Smooth muscle cell (in vitro differentiated cells): ENCODE data around the gene WNT7A. TPM values are rescaled to one million over a fixed set of nuclear protein-coding genes. Genes with fewer than 3 reads are reported as not detected.

Source experiments
- DNase-seq: peaks from one replicate; lab custom pipeline; 2025; ENCODE audit not compliant: unreplicated experiment; lab: John Stamatoyannopoulos, UW
- H2AFZ ChIP-seq: fragments of 200-600 bp; sonication (generic); 2 replicates; pipeline ENCODE4 v1.6.0; 2016; ENCODE audit warnings: antibody characterized with exemption, low read depth, mild to moderate bottlenecking
- H3F3A ChIP-seq: fragments of 200-600 bp; sonication (generic); 2 replicates; pipeline ENCODE4 v1.6.0; 2017; ENCODE audit warnings: antibody characterized with exemption, low read depth
- H3K27ac ChIP-seq: fragments of 200-600 bp; sonication (generic); 2 replicates; pipeline ENCODE4 v1.5.1; 2016; ENCODE audit warnings: low read depth, mild to moderate bottlenecking
- H3K27me3 ChIP-seq: fragments of 200-600 bp; sonication (generic); 2 replicates; pipeline ENCODE4 v1.6.1; 2016; ENCODE audit warnings: low read depth, mild to moderate bottlenecking
- H3K36me3 ChIP-seq: fragments of 200-600 bp; sonication (generic); 2 replicates; pipeline ENCODE4 v1.5.1; 2016; ENCODE audit warnings: low read depth
- H3K4me1 ChIP-seq: fragments of 200-600 bp; sonication (generic); 2 replicates; pipeline ENCODE4 v1.5.1; 2016; ENCODE audit warnings: low read depth
- H3K4me2 ChIP-seq: fragments of 200-600 bp; sonication (generic); 2 replicates; pipeline ENCODE4 v1.6.0; 2016; ENCODE audit warnings: mild to moderate bottlenecking
- H3K4me3 ChIP-seq: fragments of 200-600 bp; sonication (generic); 2 replicates; pipeline ENCODE4 v1.5.1; 2016; ENCODE audit warnings: mild to moderate bottlenecking
- H3K79me2 ChIP-seq: fragments of 200-600 bp; sonication (generic); 2 replicates; pipeline ENCODE4 v1.6.0; 2016; ENCODE audit warnings: low read depth, mild to moderate bottlenecking
- H3K9ac ChIP-seq: fragments of 200-600 bp; sonication (generic); 2 replicates; pipeline ENCODE4 v1.6.0; 2016; ENCODE audit warnings: low read depth
- H3K9me3 ChIP-seq: fragments of 200-600 bp; sonication (generic); replicated peaks from 2 replicates; pipeline ENCODE4 v1.5.1; 2016; ENCODE audit warnings: low read depth
- H4K20me1 ChIP-seq: fragments of 200-600 bp; sonication (generic); 2 replicates; pipeline ENCODE4 v1.6.0; 2016; ENCODE audit warnings: low read depth
- CTCF ChIP-seq: fragments of 200-600 bp; sonication (generic); IDR thresholded peaks from 2 replicates; pipeline ENCODE4 v1.5.1; 2017; ENCODE audit warnings: borderline replicate concordance, mild to moderate bottlenecking, antibody characterized with exemption; ENCODE audit not compliant: insufficient read depth, poor library complexity, severe bottlenecking
- WGBS: methylation state at CpG from one replicate; pipeline ENCODE4 v1.1.7; 2016; ENCODE audit warnings: low lambda C conversion rate; 5-methylcytosine and 5-hydroxymethylcytosine counted together
- polyA plus RNA-seq: library from polyadenylated mRNA; unstranded; fragments of >200 nt; fragmentation: Nextera tagmentation; extraction: Ambion mirVana; gene quantifications from 2 replicates; pipeline ENCODE4 v1.2.1, GENCODE V29; 2016
- total RNA-seq: library from RNA; depleted of rRNA; stranded (reverse); fragments of >200 nt; gene quantifications from 2 replicates; pipeline ENCODE4 v1.2.3, GENCODE V29; 2014

WNT7A gene
- total and polyA plus RNA-seq, 2 experiments from 2014 or later: 0.18 to 0.24 TPM

- peaks cover 2% of the 10 kb centered on the region for H3K27me3 ChIP-seq
- H3K79me2 ChIP-seq: no peaks in the 10 kb centered on the region
- H3K4me2 ChIP-seq: no peak overlapping the region
- H3K9ac ChIP-seq: no peak overlapping the region
- H3K9me3 ChIP-seq: no peaks in the 10 kb centered on the region
- no peak overlapping the region for H2AFZ ChIP-seq
- no peak for DNase-seq
- no peak for TF ChIP-seq CTCF
- H3K36me3 ChIP-seq: no peaks in the 10 kb centered on the region
- no peaks in the 10 kb centered on the region for H3K4me1 ChIP-seq
- H3K4me3 ChIP-seq: no peak overlapping the region
- no peaks in the 10 kb centered on the region for H3F3A ChIP-seq
- no peak overlapping the region for H3K27ac ChIP-seq
- 88% methylated on average over 4 of the region's 4 CpGs for WGBS
- H4K20me1 ChIP-seq: no peaks in the 10 kb centered on the region
Measured at GRCh38 chr3:13841826-13842225, 38.0 kb downstream of the WNT7A start.

GRCh38 chr3:13841141-13841540, 38.7 kb downstream of the WNT7A start:
- Histone ChIP-seq H3K9ac (no peak overlapping the region), H3K4me3 (no peak overlapping the region), H3K79me2 (no peaks in the 10 kb centered on the region), H2AFZ (no peak overlapping the region), H3K36me3 (no peaks in the 10 kb centered on the region), H3F3A (no peaks in the 10 kb centered on the region), H4K20me1 (no peaks in the 10 kb centered on the region), H3K27ac (no peak overlapping the region), H3K9me3 (no peaks in the 10 kb centered on the region), H3K27me3 (peaks cover 2% of the 10 kb centered on the region), H3K4me1 (no peaks in the 10 kb centered on the region), H3K4me2 (no peak overlapping the region)
- TF ChIP-seq CTCF: no peak
- WGBS: 83% methylated on average over 8 of the region's 8 CpGs
- no peak for DNase-seq

- DNase-seq: no peak
- no peaks in the 10 kb centered on the region for H3F3A ChIP-seq
- H3K36me3 ChIP-seq: no peaks in the 10 kb centered on the region
- no peak overlapping the region for H3K4me3 ChIP-seq
- WGBS: 95% methylated on average over 2 of the region's 2 CpGs
- H2AFZ ChIP-seq: no peak overlapping the region
- H3K4me1 ChIP-seq: no peaks in the 10 kb centered on the region
- H3K4me2 ChIP-seq: no peak overlapping the region
- no peak overlapping the region for H3K27ac ChIP-seq
- H3K79me2 ChIP-seq: no peaks in the 10 kb centered on the region
- no peak overlapping the region for H3K9ac ChIP-seq
- peaks cover 2% of the 10 kb centered on the region for H3K27me3 ChIP-seq
- H4K20me1 ChIP-seq: no peaks in the 10 kb centered on the region
- no peak for TF ChIP-seq CTCF
- no peaks in the 10 kb centered on the region for H3K9me3 ChIP-seq
Measured at GRCh38 chr3:13840456-13840855, 39.4 kb downstream of the WNT7A start.

GRCh38 chr3:13839726-13840340, 40.0 kb downstream of the WNT7A start:
- DNase-seq: no peak
- H3K27me3 ChIP-seq: peaks cover 2% of the 10 kb centered on the region
- no peaks in the 10 kb centered on the region for H3K4me1 ChIP-seq
- H3K4me2 ChIP-seq: no peak overlapping the region
- H2AFZ ChIP-seq: no peak overlapping the region
- 77% methylated on average over 5 of the region's 5 CpGs for WGBS
- no peak overlapping the region for H3K27ac ChIP-seq
- no peaks in the 10 kb centered on the region for H3K36me3 ChIP-seq
- H3F3A ChIP-seq: no peaks in the 10 kb centered on the region
- no peak overlapping the region for H3K9ac ChIP-seq
- TF ChIP-seq CTCF: no peak
- no peaks in the 10 kb centered on the region for H3K79me2 ChIP-seq
- no peak overlapping the region for H3K4me3 ChIP-seq
- no peaks in the 10 kb centered on the region for H3K9me3 ChIP-seq
- H4K20me1 ChIP-seq: no peaks in the 10 kb centered on the region
